ENCODE results near the gene PAPSS2. TPM values are rescaled to one million over a fixed set of nuclear protein-coding genes. Genes with fewer than 3 reads are reported as not detected.

Gene PAPSS2
- total and polyA plus RNA-seq, 2 experiments from 2014 or later, result 13.2 to 19.6 TPM

- Mint-ChIP-seq H3K27me3 (ENCODE audit: insufficient read depth, low read depth, poor library complexity) (peaks cover 10% of the 10 kb centered on the region), H3K27ac (peak overlapping the region; percentile 81), H3K4me1 (peaks cover 58% of the 10 kb centered on the region), H3K36me3 (ENCODE audit: low read depth) (no peaks in the 10 kb centered on the region; the same call in 2 of the 3 replicates), H3K4me3 (peak overlapping the region; percentile 77), H3K9me3 (no peaks in the 10 kb centered on the region; the same call in 2 of the 3 replicates)
- H3K79me2 ChIP-seq (replicated peaks; ENCODE audit: insufficient read depth), result peaks cover 34% of the 10 kb centered on the region
- peak overlapping the region; percentile 70; the same call in 1 of the 2 replicates for H2AFZ ChIP-seq
- H3F3A ChIP-seq (replicated peaks; ENCODE audit: low read depth), result 0 out of 2 replicates have a peak, but pooled peaks cover 3% of the 10 kb centered on the region
- H3K36me3 ChIP-seq (ENCODE audit: insufficient read depth), result no peaks in the 10 kb centered on the region
- no peaks in the 10 kb centered on the region for H3K9me2 ChIP-seq (ENCODE audit: insufficient read depth)
- DNase-seq (ENCODE audit: low spot score) (peak; percentile 84), ATAC-seq (peak; percentile 67)
- H4K20me1 ChIP-seq (replicated peaks; ENCODE audit: insufficient read depth), result no peaks in the 10 kb centered on the region; the same call in 1 of the 2 replicates
- peak overlapping the region; percentile 96 for H3K4me3 ChIP-seq
- peak overlapping the region; percentile 98 for H3K4me2 ChIP-seq
- H3K4me1 ChIP-seq (ENCODE audit: insufficient read depth), result peaks cover 42% of the 10 kb centered on the region
- no peaks in the 10 kb centered on the region for H3K27me3 ChIP-seq (ENCODE audit: insufficient read depth)
- TF ChIP-seq ZNF462 (CRISPR knock-in tag; IDR thresholded peaks at IDR 0.05), result no peak
- no peak for TF ChIP-seq NANOG (IDR thresholded peaks at IDR 0.05; ENCODE audit: borderline replicate concordance)
- peak; percentile 16; the same call in 1 of the 2 replicates for TF ChIP-seq CREB1 (CRISPR knock-in tag; IDR thresholded peaks at IDR 0.05; ENCODE audit: low read depth)
- peak; percentile 63 for TF ChIP-seq POLR2AphosphoS5 (IDR thresholded peaks at IDR 0.05; ENCODE audit: low read depth)
- TF ChIP-seq EZH2phosphoT487 (IDR thresholded peaks at IDR 0.05; ENCODE audit: unreplicated experiment), result no peak
- TF ChIP-seq REST (IDR thresholded peaks at IDR 0.05; ENCODE audit: unreplicated experiment), result no peak
- H3K27ac ChIP-seq (ENCODE audit: low read depth), result no peak overlapping the region
Measured at GRCh38 chr10:87658858-87659555, 671 bp upstream of the PAPSS2 start.

All from GM23338 (cell line).